HG03095 (cell line): ENCODE results near the gene KIDINS220.

Experiments used
- ATAC-seq: cut with Tn5 transposase; IDR thresholded peaks from one replicate; pipeline ENCODE4 v1.9.1; 2021; ENCODE audit warnings: moderate library complexity; ENCODE audit not compliant: unreplicated experiment

Gene KIDINS220

GRCh38 chr2:8836971-8837794 lies at the start of gene KIDINS220:
TSS of gene KIDINS220 (minus strand) at chr2:8837613. CDS start at chr2:8827093, 10,520 bp downstream.
- peak; percentile 94 for ATAC-seq

DNA sequence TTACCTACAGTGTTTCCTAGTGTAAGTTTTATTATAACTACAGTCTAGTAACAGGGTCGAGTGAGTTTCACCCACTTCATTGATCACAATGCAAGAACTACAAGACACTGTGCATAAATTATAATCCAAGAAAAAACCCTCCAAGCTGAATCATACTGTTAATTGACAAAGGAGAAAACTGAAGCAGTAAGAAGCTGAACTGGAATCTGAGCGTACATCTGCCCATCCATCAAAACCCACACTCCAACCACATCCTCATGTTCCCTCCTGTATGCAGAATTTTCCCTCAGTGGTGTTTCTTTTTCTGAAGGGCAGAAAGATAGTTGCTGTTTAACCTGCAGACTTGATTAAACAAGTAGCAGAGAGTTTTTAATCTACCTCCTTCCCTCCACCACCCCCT lies 49.5 kb upstream of the KIDINS220 start:
- no peak for ATAC-seq

DNA sequence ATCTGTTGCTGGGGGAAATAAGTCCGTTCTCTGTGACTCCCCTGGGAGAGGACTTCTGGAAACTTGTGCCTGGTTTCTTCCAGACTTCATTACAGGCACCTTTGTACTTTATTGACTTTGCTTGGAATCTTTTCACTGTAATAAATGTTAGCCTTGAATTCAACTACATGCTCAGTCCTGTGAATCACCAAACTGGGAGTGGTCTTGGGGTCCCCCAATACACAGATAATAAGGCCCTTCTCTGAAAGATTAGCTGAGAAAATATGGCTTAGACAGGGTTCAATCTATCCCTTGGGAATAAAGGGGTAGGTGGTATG lies 48.7 kb upstream of the KIDINS220 start:
- ATAC-seq: no peak

GRCh38 chr2:8885449-8886201 lies 48.2 kb upstream of the KIDINS220 start:
- no peak for ATAC-seq

- ATAC-seq: no peak
Measured at GRCh38 chr2:8884812-8885211, 47.4 kb upstream of the KIDINS220 start.

DNA sequence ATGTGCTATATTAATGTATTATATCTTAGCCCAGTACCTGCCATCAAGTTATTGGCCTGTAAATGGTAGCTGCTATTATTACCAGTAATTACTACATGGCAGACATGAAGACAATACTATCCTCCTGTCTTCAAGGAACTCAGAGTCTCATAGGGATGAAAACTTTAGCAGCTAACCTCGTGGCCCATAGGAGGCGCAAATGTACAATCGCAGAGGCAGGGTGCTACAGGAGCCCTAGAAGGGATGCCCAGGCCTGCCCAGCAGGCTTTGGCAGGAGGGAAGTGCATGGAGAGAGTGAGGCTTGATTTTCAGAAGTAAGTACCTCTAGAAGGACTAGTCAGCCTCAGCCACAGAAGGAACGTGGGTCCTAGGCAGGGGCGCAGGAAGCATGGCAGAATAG lies 44.7 kb upstream of the KIDINS220 start:
- ATAC-seq: no peak

DNA sequence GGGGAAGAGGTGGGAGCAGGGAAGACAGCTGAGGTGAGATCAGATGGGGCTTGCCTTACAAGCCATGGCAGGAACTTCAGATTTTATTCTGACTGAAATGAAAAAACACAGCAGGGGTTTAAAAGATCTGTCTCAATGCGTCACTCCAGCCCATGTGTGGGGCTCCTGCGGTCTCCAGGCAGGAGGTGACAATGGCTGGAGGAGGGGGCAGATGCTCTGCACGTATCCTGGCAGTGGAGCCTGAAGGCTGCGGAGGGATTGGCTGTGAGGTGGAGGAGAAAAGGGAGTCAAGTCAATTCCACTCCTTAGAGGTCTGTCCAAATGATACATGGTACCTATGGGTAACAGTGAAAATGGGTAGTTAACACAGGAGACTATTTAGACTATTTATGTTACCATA lies 40.5 kb upstream of the KIDINS220 start:
- ATAC-seq: no peak

DNA sequence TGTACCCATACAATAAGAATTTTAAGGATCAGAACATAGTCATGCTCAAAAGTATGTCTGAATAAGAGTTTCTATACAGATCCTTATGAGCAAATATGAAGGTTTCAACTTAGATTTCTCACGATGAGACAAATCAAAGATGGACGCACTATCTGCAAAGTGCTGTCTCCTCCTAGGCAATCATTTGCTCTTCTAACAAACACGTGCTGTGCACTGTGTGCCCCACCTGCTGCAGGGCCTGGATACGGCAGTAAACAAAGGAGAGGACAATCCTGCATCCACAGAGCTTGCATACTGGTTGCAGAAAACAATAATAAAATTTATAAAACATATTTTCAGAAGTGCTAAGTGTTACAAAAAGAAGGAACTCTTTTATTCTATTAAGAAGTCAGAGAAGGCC lies 39.9 kb upstream of the KIDINS220 start:
- ATAC-seq: no peak

DNA sequence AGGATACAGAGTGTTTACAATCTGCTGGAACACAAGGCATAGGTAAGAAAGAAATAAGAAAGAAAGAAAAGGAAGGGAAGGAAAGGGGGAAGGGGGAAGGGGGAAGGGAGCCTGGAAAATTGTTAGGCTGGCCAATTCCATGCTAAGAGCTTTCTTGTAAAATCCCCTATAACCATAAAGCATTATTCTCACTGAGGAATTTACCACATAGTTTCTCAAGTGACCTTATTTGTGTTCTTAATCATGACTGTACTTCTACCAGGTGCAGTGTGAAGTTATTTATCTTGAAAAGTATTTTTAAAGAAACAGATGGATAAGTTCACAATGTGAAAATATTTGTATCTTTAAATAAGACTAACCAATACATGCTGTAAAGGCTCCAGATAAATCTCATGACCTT lies 39.2 kb upstream of the KIDINS220 start:
- ATAC-seq: no peak

DNA sequence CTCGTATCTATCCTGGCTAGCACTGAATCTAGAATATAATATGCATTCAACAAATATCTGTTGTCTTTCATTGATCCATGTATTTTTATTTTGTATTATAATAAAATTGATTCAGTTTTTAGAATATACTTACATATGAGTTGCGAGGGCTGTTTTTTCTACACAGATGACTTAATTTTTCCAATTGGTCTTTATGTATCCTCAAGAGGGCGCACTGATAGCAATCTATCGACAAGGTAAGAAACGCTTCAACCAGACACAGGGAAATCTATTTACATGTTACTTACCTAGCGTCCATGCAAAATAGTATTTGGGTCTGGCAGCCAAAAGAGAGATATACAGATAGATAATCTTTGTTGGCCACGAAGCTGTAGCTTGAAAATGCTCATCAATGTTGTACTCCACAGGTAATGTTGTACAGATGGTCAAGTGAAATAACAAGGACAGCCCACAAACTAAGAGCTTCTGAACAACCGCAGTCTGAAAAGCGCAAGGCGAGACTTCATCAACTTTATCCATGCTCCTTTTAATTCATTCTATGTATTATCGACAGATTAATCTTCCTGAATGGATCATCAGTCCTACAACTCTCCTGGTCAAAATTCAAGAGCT lies 35.5 kb upstream of the KIDINS220 start:
- ATAC-seq: no peak

- no peak for ATAC-seq
Measured at GRCh38 chr2:8870441-8870840, 33.0 kb upstream of the KIDINS220 start.

- ATAC-seq: no peak
Measured at GRCh38 chr2:8867363-8867762, 29.9 kb upstream of the KIDINS220 start.

DNA sequence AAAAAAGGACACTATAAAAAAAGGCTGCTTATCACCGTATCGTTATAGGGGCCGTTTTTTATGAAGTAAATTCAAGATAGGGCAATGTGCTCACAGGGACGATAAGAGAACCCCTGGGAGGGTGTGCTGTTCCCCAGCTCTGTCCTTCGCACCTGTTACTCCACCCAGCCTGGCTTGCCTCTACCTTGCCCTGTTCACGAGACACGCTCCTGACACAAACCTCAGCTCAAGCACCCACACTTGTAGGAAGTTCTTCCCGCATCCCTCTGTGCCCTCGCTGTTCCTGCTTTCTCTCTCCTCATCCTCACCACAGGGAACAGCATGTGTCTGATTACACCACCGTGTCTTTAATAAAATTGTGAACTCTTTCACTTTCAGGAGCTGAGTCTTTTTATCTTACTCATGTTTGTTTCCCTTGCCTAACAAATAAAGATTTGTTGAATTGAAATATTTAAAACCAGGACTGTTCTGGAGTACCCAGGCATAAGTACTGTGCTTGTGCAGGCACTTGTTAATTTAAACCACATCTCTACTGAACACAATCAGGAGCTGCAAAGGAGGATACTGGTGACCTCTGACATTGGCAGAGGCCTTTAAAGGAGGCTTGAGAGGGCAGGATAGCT lies 26.0 kb upstream of the KIDINS220 start:
- ATAC-seq: no peak

DNA sequence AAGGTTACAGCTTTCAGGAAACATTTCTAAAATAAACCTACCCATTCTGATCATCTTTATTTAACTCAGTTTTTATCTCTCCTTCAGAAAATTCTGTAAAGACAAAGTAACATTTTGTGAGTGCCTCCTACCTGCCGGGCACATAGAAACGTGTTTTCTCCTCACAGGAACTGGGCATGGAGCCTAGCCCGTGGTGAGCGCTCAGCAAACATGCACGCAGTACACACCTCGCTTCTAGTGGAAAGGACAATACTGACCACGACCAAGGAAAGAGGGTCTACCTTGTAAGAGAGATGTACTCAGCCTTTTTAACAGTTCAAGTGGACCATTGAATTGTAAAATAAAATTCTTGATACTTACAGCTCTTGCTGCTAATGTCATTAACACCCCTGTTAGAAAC lies 24.8 kb upstream of the KIDINS220 start:
- ATAC-seq: no peak

DNA sequence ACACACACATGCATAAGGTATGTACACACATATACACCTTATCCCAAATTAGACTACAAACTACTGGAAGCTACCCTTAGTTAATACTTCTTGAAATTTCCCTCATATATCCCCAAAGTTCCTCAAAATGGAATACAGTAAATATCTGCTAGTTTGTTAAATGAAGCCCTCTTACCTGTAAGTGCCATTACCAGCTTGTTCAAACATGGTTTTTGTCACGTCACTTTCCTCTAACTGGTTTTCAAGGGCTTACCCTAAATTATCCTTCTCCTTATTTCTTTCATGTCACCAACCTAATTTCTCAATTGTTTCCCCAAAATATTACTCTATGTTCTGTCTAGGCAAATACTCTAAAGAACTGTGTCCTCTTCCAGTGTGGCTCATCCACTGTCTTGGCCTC lies 24.4 kb upstream of the KIDINS220 start:
- no peak for ATAC-seq

GRCh38 chr2:8860239-8860638 lies 22.8 kb upstream of the KIDINS220 start:
- ATAC-seq: no peak

DNA sequence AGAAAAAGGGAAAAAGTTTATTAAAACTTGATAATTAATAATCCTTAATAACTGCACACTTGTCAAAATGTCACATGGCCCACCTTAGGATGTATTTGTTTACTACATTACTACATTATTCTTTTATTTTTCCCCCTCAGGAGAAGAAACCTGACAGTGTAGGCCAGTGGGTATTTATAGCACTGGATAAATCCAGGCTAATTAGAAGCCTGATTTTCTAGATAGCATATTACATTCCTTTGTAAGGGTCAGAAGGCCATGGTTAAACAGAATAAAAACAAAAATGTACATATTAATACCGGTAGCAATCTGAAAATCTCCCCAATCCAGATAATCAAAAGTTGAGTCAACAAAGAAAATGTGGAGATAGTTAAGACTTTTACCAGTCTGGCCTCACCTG lies 21.5 kb upstream of the KIDINS220 start:
- ATAC-seq: no peak

DNA sequence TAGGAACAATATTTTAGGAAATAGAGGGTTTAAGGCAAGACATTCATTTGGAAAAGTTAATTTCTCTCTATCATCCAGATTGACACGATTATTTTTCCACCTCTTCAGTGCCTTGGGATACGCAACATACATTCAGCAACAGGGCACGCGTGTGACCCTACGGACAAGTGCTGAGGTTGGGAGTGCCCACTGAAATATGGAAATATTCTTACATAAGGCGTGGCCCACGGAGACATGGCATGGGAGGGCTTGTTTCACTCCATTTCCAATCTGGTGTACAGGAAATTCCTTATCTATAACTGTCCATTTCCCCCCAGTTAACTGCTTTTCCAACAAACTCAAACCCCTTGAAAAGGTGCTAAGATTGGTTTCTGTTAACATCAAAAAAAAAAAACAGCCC lies 20.9 kb upstream of the KIDINS220 start:
- ATAC-seq: no peak

GRCh38 chr2:8857709-8858108 lies 20.3 kb upstream of the KIDINS220 start:
- ATAC-seq: no peak

DNA sequence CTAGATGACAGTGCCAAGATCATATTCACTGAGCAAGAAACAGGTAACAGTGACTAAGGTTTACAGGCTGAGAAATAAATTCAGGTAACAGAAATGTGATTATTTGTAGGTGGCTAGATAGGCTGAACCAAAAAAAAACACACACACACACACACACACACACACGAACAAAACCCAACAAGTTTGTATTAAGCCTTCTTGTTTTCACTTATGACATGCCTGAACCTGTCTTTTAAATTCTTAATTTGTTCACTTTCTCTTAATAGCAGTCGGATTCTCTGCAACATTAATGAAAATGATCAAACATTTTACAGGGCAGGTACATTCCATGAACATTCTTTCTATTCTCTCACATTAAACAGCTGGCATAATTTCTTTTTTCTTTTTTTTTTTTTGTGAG lies 18.8 kb upstream of the KIDINS220 start:
- ATAC-seq: no peak

DNA sequence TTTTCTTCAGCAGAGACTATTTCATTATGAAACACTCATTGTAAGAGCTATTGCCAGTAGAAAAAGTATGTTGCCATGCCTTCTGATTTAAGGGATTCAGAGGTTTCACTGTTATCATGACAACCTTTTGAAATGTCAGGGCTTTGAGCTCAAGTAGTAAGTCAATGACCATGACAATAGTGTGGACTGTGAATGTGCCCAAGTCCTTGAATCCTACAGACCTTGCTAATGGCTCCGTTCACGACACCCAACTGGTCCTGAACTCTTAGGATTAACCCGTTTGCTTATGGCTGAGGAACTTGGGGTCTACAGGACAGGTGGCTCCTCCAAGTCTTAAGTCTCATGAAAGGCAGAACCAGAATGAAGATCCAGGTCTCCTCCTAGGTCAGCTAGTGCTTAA lies 17.6 kb upstream of the KIDINS220 start:
- ATAC-seq: no peak

GRCh38 chr2:8853426-8853825 lies 16.0 kb upstream of the KIDINS220 start:
- ATAC-seq: no peak
